Measurements from ENCODE around the gene TMX4. TPM values are rescaled to one million over a fixed set of nuclear protein-coding genes. Genes with fewer than 3 reads are reported as not detected.
A peak's percentile ranks its signal among the peaks of the same experiment; 100 is the strongest.

Gene TMX4
- total and polyA plus RNA-seq, 2 of the 4 experiments (the other 2 are of a cell fraction), result 5.4 to 13.6 TPM

- peak; percentile 88 for TF ChIP-seq CEBPB (IDR thresholded peaks at IDR 0.05; ENCODE audit: low read depth, low read length)
Observed at GRCh38 chr20:7980332-7981046, 39.1 kb downstream of the TMX4 start (continued).

GRCh38 chr20:7977709-7978108 lies 41.9 kb downstream of the TMX4 start:
- H3K9me3 ChIP-seq (ENCODE audit: control insufficient read depth, insufficient read depth, low read length), result no peaks in the 10 kb centered on the region
- H3K18ac ChIP-seq (ENCODE audit: low read depth, low read length), result no peak overlapping the region
- DNase-seq (no peak), ATAC-seq (ENCODE audit: low read depth) (no peak)
- dilution Hi-C loops (cut with HindIII; ENCODE audit: low sequenced_read_pairs, unreplicated experiment), result no loop called here
- H3K79me1 ChIP-seq (ENCODE audit: low read depth in 1 of 2, low read length in 2 of 2), result no peaks in the 10 kb centered on the region
- no TSS peak for BruUV-seq (replicated peaks)
- no peak overlapping the region for H4K8ac ChIP-seq (ENCODE audit: low read depth in 2 of 2, low read length in 2 of 2)
- intact Hi-C loops (cut with micrococcal nuclease), result no loop called here
- H3K4me2 ChIP-seq (ENCODE audit: low read depth, low read length), result no peak overlapping the region
- H2BK5ac ChIP-seq (ENCODE audit: low read depth, low read length, poor library complexity, severe bottlenecking), result no peak overlapping the region
- no peak for TF ChIP-seq NFE2L2 (IDR thresholded peaks at IDR 0.05; ENCODE audit: low read depth, low read length)
- no peak for TF ChIP-seq SMC3 (IDR thresholded peaks at IDR 0.05; ENCODE audit: low read depth, low read length)
- no peak for TF ChIP-seq RCOR1 (IDR thresholded peaks at IDR 0.05; ENCODE audit: insufficient replicate concordance, low read length)
- TF ChIP-seq FOS (IDR thresholded peaks at IDR 0.05; ENCODE audit: low read depth, low read length), result no peak
- no peak for TF ChIP-seq ELK1 (IDR thresholded peaks at IDR 0.05; ENCODE audit: borderline replicate concordance, low read depth, low read length)
- no peak for TF ChIP-seq RFX5 (IDR thresholded peaks at IDR 0.05; ENCODE audit: low read depth, low read length)
- TF ChIP-seq MXI1 (IDR thresholded peaks at IDR 0.05; ENCODE audit: borderline replicate concordance, low read depth, low read length), result no peak
- no peak for TF ChIP-seq RAD21 (IDR thresholded peaks at IDR 0.05; ENCODE audit: low read length)
- no peak for TF ChIP-seq BHLHE40 (IDR thresholded peaks at IDR 0.05; ENCODE audit: low read depth, low read length)
- no peak overlapping the region for H2AK9ac ChIP-seq (replicated peaks; ENCODE audit: low read depth, low read length, poor library complexity)
- no peak overlapping the region for H2BK20ac ChIP-seq (ENCODE audit: low read depth, low read length)
- H3K27ac ChIP-seq (ENCODE audit: insufficient read depth, low read length), result no peak overlapping the region
- H3K56ac ChIP-seq (ENCODE audit: extremely low read depth, insufficient read depth, low read length), result no peak overlapping the region
- H2AFZ ChIP-seq (replicated peaks; ENCODE audit: low read length, poor library complexity), result no peak overlapping the region
- H2BK120ac ChIP-seq (ENCODE audit: low read depth, low read length), result no peak overlapping the region
- no peak overlapping the region for H4K5ac ChIP-seq (ENCODE audit: low read depth, low read length)
- peaks cover 3% of the 10 kb centered on the region; the same call in 1 of the 2 replicates for H3K9me1 ChIP-seq (ENCODE audit: insufficient read depth, low read length)
- no peak overlapping the region for H4K91ac ChIP-seq (ENCODE audit: insufficient read depth, low read depth, low read length)
- H3K36me3 ChIP-seq (ENCODE audit: control insufficient read depth, insufficient read depth, low read length), result peaks cover 4% of the 10 kb centered on the region; the same call in 1 of the 2 replicates
- no peaks in the 10 kb centered on the region for H4K20me1 ChIP-seq (ENCODE audit: insufficient read depth, low read length)
- H3K9ac ChIP-seq (ENCODE audit: low read depth, low read length), result no peak overlapping the region
- H3K4me1 ChIP-seq (ENCODE audit: control insufficient read depth, insufficient read depth, low read length), result peaks cover 3% of the 10 kb centered on the region; the same call in 1 of the 2 replicates
- ChIA-PET CTCF (interaction anchor here (1.0 kb wide), 1 partner anchor 744 kb away, joined by 5 read pairs; no protein-coding TSS in a partner anchor), POLR2A (ENCODE audit: unreplicated experiment) (no interaction called here)
- H3K27me3 ChIP-seq (ENCODE audit: control insufficient read depth, insufficient read depth, low read length), result 0 out of 2 replicates have a peak, but pooled peaks cover 2% of the 10 kb centered on the region
- no peak overlapping the region for H3K14ac ChIP-seq (replicated peaks; ENCODE audit: low read depth, low read length)
- no peak overlapping the region for H3K4me3 ChIP-seq (ENCODE audit: insufficient read depth, low read depth, low read length)
- 90% methylated on average over 2 of the region's 5 CpGs; no CpG with 5 or more reads in 1 of the 2 experiments for WGBS, 2 experiments (ENCODE audit: extremely low coverage in 2 of 2, insufficient read length in 1 of 2)
- no peak overlapping the region for H2BK15ac ChIP-seq (ENCODE audit: low read depth, low read length)
- H3K23ac ChIP-seq (ENCODE audit: low read depth, low read length), result no peak overlapping the region
- no peak overlapping the region for H2AK5ac ChIP-seq (ENCODE audit: low read depth, low read length)
- in situ Hi-C loops (cut with MboI; ENCODE audit: low sequenced_read_pairs), result no loop called here
- no peak overlapping the region for H3K4ac ChIP-seq (ENCODE audit: low read depth, low read length)

Data from IMR-90 (cell line).